Measurements from ENCODE around the gene TBC1D16. TPM values are rescaled to one million over a fixed set of nuclear protein-coding genes. Genes with fewer than 3 reads are reported as not detected.

Gene TBC1D16
- total and polyA plus RNA-seq, 4 donors, result 7.3 to 48.5 (median 16.5) TPM

GRCh38 chr17:79915850-79916430 lies 119.7 kb downstream of the TBC1D16 start:
- WGBS, 2 donors, result 38 to 53% methylated on average over 18 to 23 of the region's 23 CpGs
- no peak overlapping the region for H3K27ac ChIP-seq (ENCODE audit: low read depth in 1 of 2, low read length in 1 of 2)
- H3K9ac ChIP-seq (ENCODE audit: insufficient read depth in 1 of 2, low read length in 2 of 2), result no peak overlapping the region
- peaks cover 0 to 1% (median 0%) of the 10 kb centered on the region in 4 donors for H3K9me3 ChIP-seq (ENCODE audit: control insufficient read depth in 4 of 4, insufficient read depth in 3 of 4, low read length in 3 of 4)
- H3K4me3 ChIP-seq, result no peak overlapping the region
- H3K27me3 ChIP-seq (ENCODE audit: control insufficient read depth in 3 of 3, insufficient read depth in 3 of 3, low read length in 2 of 3), result peaks cover 0 to 4% (median 0%) of the 10 kb centered on the region in 3 donors
- peak in 1 of 3 donors; percentile 62 for DNase-seq
- no peak for TF ChIP-seq CTCF (IDR thresholded peaks at IDR 0.05; ENCODE audit: control extremely low read depth, extremely low read depth)
- peak; percentile 24 for ATAC-seq (ENCODE audit: insufficient read depth, low FRiP score)
- H3K36me3 ChIP-seq (ENCODE audit: control insufficient read depth in 4 of 4, insufficient read depth in 4 of 4, low read length in 4 of 4), result no peaks in the 10 kb centered on the region
- H3K4me1 ChIP-seq (ENCODE audit: control insufficient read depth in 5 of 5, insufficient read depth in 5 of 5, low read length in 5 of 5), result peaks cover 0 to 7% (median 4%) of the 10 kb centered on the region in 5 donors

GRCh38 chr17:79914813-79915740 lies 120.6 kb downstream of the TBC1D16 start:
- 73 to 78% methylated on average over 19 of the region's 19 CpGs for WGBS, 2 donors
- no peak for TF ChIP-seq CTCF (IDR thresholded peaks at IDR 0.05; ENCODE audit: control extremely low read depth, extremely low read depth)

GRCh38 chr17:79913896-79914812 lies 121.5 kb downstream of the TBC1D16 start:
- DNase-seq, result no peak
- WGBS, 2 donors, result 89 to 92% methylated on average over 20 of the region's 20 CpGs
- TF ChIP-seq CTCF (IDR thresholded peaks at IDR 0.05; ENCODE audit: control extremely low read depth, extremely low read depth), result no peak

More at GRCh38 chr17:79914813-79915740, 120.6 kb downstream of the TBC1D16 start:
- no peak overlapping the region for H3K9ac ChIP-seq (ENCODE audit: insufficient read depth in 1 of 2, low read length in 2 of 2)
- H3K36me3 ChIP-seq (ENCODE audit: control insufficient read depth in 4 of 4, insufficient read depth in 4 of 4, low read length in 4 of 4), result no peaks in the 10 kb centered on the region
- peaks cover 0 to 4% (median 0%) of the 10 kb centered on the region in 3 donors for H3K27me3 ChIP-seq (ENCODE audit: control insufficient read depth in 3 of 3, insufficient read depth in 3 of 3, low read length in 2 of 3)
- H3K27ac ChIP-seq (ENCODE audit: low read depth in 1 of 2, low read length in 1 of 2), result no peak overlapping the region
- no peak for ATAC-seq (ENCODE audit: insufficient read depth, low FRiP score)
- DNase-seq, result no peak
- H3K9me3 ChIP-seq (ENCODE audit: control insufficient read depth in 4 of 4, insufficient read depth in 3 of 4, low read length in 3 of 4), result peaks cover 0 to 1% (median 0%) of the 10 kb centered on the region in 4 donors
- no peak overlapping the region for H3K4me3 ChIP-seq
- H3K4me1 ChIP-seq (ENCODE audit: control insufficient read depth in 5 of 5, insufficient read depth in 5 of 5, low read length in 5 of 5), result peaks cover 0 to 7% (median 4%) of the 10 kb centered on the region in 5 donors

More at GRCh38 chr17:79913896-79914812, 121.5 kb downstream of the TBC1D16 start:
- ATAC-seq (ENCODE audit: insufficient read depth, low FRiP score), result no peak
- H3K4me1 ChIP-seq (ENCODE audit: control insufficient read depth in 5 of 5, insufficient read depth in 5 of 5, low read length in 5 of 5), result peaks cover 0 to 5% (median 4%) of the 10 kb centered on the region in 5 donors
- H3K27ac ChIP-seq (ENCODE audit: low read depth in 1 of 2, low read length in 1 of 2), result no peak overlapping the region
- H3K36me3 ChIP-seq (ENCODE audit: control insufficient read depth in 4 of 4, insufficient read depth in 4 of 4, low read length in 4 of 4), result no peaks in the 10 kb centered on the region
- no peak overlapping the region for H3K9ac ChIP-seq (ENCODE audit: insufficient read depth in 1 of 2, low read length in 2 of 2)
- H3K27me3 ChIP-seq (ENCODE audit: control insufficient read depth in 3 of 3, insufficient read depth in 3 of 3, low read length in 2 of 3), result peaks cover 0 to 4% (median 0%) of the 10 kb centered on the region in 3 donors
- H3K9me3 ChIP-seq (ENCODE audit: control insufficient read depth in 4 of 4, insufficient read depth in 3 of 4, low read length in 3 of 4), result peaks cover 0 to 1% (median 0%) of the 10 kb centered on the region in 4 donors
- no peak overlapping the region for H3K4me3 ChIP-seq

Data from lung (tissue), 12 donors.